K562 (cell line): ENCODE data around the gene ZNF24.

ENCODE experiments used
- CHD2 ChIP-seq: IDR thresholded peaks from 2 replicates; pipeline ENCODE4 v1.6.1; 2011; ENCODE audit warnings: low read depth, low read length
- EP300 ChIP-seq: IDR thresholded peaks from 2 replicates; pipeline ENCODE4 v1.6.1; 2012; ENCODE audit warnings: low read length, improper control_type of control experiment
- ERF ChIP-seq: fragments of 450-650 bp; formaldehyde crosslinking; IDR thresholded peaks from 2 replicates; pipeline ENCODE4 v1.4.0; 2020; ENCODE audit warnings: mild to moderate bottlenecking, mixed read lengths
- MAZ ChIP-seq, 2 experiments: fragments of 450-650 bp in 1 of 2; sonication (generic) in 1 of 2; formaldehyde crosslinking; IDR thresholded peaks in 1 of 2; conservative IDR thresholded peaks in 1 of 2; 2 replicates each; pipeline versions ENCODE4 v1.4.0 to v1.5.0; 2020; ENCODE audit warnings: mild to moderate bottlenecking in 1 of 2, missing genetic modification reagents in 1 of 2
- POLR2AphosphoS5 ChIP-seq: IDR thresholded peaks from 2 replicates; pipeline ENCODE4 v1.6.1; 2011; ENCODE audit warnings: mild to moderate bottlenecking, low read depth, low read length, moderate library complexity; ENCODE audit not compliant: control insufficient read depth, insufficient read depth
- RCOR1 ChIP-seq, 2 experiments: IDR thresholded peaks; 2 replicates each; pipeline ENCODE4 v1.6.1; 2012; ENCODE audit warnings: low read depth in 2 of 2, low read length in 2 of 2, borderline replicate concordance in 1 of 2, improper control_type of control experiment in 1 of 2
- RFX1 ChIP-seq: fragments of 450-650 bp; IDR thresholded peaks from 2 replicates; pipeline ENCODE4 v1.6.1; 2016; ENCODE audit warnings: mild to moderate bottlenecking, moderate library complexity
- TEAD1 ChIP-seq, 2 experiments: fragments of 450-650 bp in 1 of 2; sonication (generic) in 1 of 2; formaldehyde crosslinking; IDR thresholded peaks; 2 replicates each; pipeline versions ENCODE4 v1.4.0 to v1.8.0; 2020 to 2022; ENCODE audit warnings: mild to moderate bottlenecking in 2 of 2, missing genetic modification reagents in 1 of 2
- ZNF134 ChIP-seq: fragments of 250-450 bp; sonication (Bioruptor Pico); conservative IDR thresholded peaks from 2 replicates; pipeline ENCODE4 v1.4.0; 2020
- ZNF589 ChIP-seq: fragments of 200-800 bp; sonication (Bioruptor generic); IDR thresholded peaks from 2 replicates; pipeline ENCODE4 v1.6.1; 2016; ENCODE audit warnings: low read depth, missing genetic modification characterization, missing compliant biosample characterization
- TF ChIP-seq, protein P1 (sequence below), 3 experiments: fragments of 200-800 bp in 1 of 3; fragments of 250-450 bp in 1 of 3; fragments of 450-650 bp in 1 of 3; sonication (Bioruptor Pico) in 1 of 3; sonication (Bioruptor generic) in 1 of 3; formaldehyde crosslinking in 1 of 3; IDR thresholded peaks; 2 replicates each; pipeline versions ENCODE4 v1.6.1 to v1.8.0; 2016 to 2022; ENCODE audit warnings: mild to moderate bottlenecking in 2 of 3, missing genetic modification characterization in 2 of 3, missing compliant biosample characterization in 1 of 3, moderate library complexity in 1 of 3

DNA sequence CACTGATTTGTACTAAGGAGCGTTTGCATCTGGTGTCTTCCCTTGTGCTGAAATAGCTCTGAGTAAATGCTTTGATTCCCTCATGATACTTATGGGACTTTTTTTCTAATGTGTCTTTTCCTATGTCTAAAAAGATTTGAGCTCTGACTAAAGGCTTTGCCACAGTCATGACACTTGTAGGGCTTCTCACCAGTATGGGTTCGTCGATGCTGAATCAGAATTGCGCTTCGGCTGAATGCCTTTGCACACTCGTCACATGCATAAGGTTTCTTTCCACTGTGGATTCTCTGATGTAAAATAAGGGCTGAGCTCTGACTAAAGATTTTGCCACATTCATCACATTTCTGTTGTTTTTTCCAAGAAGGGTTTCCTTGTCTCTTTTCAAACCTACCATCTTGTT lies 24.9 kb upstream of the ZNF24 start:
- TF ChIP-seq ZNF589, result no peak
- TF ChIP-seq EP300, result no peak
- no peak for TF ChIP-seq RFX1
- no peak for TF ChIP-seq MAZ (CRISPR knock-in tag; conservative IDR thresholded peaks at IDR 0.05 in 1 of 2, IDR thresholded peaks at IDR 0.05 in 1 of 2)
- no peak for TF ChIP-seq TEAD1 (CRISPR knock-in tag; IDR thresholded peaks at IDR 0.05)
- TF ChIP-seq RCOR1 (IDR thresholded peaks at IDR 0.05; ENCODE audit: borderline replicate concordance in 1 of 2, low read depth in 2 of 2, low read length in 2 of 2), result no peak
- TF ChIP-seq, protein P1, sequence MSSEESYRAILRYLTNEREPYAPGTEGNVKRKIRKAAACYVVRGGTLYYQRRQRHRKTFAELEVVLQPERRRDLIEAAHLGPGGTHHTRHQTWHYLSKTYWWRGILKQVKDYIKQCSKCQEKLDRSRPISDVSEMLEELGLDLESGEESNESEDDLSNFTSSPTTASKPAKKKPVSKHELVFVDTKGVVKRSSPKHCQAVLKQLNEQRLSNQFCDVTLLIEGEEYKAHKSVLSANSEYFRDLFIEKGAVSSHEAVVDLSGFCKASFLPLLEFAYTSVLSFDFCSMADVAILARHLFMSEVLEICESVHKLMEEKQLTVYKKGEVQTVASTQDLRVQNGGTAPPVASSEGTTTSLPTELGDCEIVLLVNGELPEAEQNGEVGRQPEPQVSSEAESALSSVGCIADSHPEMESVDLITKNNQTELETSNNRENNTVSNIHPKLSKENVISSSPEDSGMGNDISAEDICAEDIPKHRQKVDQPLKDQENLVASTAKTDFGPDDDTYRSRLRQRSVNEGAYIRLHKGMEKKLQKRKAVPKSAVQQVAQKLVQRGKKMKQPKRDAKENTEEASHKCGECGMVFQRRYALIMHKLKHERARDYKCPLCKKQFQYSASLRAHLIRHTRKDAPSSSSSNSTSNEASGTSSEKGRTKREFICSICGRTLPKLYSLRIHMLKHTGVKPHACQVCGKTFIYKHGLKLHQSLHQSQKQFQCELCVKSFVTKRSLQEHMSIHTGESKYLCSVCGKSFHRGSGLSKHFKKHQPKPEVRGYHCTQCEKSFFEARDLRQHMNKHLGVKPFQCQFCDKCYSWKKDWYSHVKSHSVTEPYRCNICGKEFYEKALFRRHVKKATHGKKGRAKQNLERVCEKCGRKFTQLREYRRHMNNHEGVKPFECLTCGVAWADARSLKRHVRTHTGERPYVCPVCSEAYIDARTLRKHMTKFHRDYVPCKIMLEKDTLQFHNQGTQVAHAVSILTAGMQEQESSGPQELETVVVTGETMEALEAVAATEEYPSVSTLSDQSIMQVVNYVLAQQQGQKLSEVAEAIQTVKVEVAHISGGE (CRISPR knock-in tag; IDR thresholded peaks at IDR 0.05), result no peak
- no peak for TF ChIP-seq ERF (CRISPR knock-in tag)
- no peak for TF ChIP-seq ZNF134 (CRISPR knock-in tag)
- no peak for TF ChIP-seq CHD2
- TF ChIP-seq POLR2AphosphoS5, result no peak
